ENCODE results near the gene MEGF11. TPM values are rescaled to one million over a fixed set of nuclear protein-coding genes. Genes with fewer than 3 reads are reported as not detected.

Gene MEGF11
- total RNA-seq, 2 experiments from 2014 or later, result 3.3 to 6.8 TPM

GRCh38 chr15:65963358-65963757, 290.2 kb downstream of the MEGF11 start:
- Histone ChIP-seq H2AFZ (ENCODE audit: low read length) (no peak overlapping the region), H3K27ac (ENCODE audit: low read depth, low read length, poor library complexity, severe bottlenecking) (no peak overlapping the region), H3K79me2 (ENCODE audit: insufficient read depth, low read depth, low read length) (no peaks in the 10 kb centered on the region), H3K4me3 (ENCODE audit: low read depth, low read length, poor library complexity, severe bottlenecking) (no peak overlapping the region), H4K20me1 (ENCODE audit: insufficient read depth, low read length) (no peaks in the 10 kb centered on the region), H3K9me2 (ENCODE audit: insufficient read depth, low read length) (no peaks in the 10 kb centered on the region), H3K4me1 (ENCODE audit: insufficient read depth, low read length, poor library complexity, severe bottlenecking) (peaks cover 7% of the 10 kb centered on the region), H3K9me3 (ENCODE audit: low read length) (no peaks in the 10 kb centered on the region), H3K4me2 (ENCODE audit: low read length) (no peak overlapping the region), H3K36me3 (ENCODE audit: insufficient read depth, low read length) (no peaks in the 10 kb centered on the region)
- DNase-seq (ENCODE audit: low spot score), result no peak
- ChIA-PET POLR2A (no interaction called here), CTCF (ENCODE audit: unreplicated experiment) (no interaction called here)
- intact Hi-C loops (cut with micrococcal nuclease; ENCODE audit: unreplicated experiment), result no loop called here
- TF ChIP-seq EZH2phosphoT487 (IDR thresholded peaks at IDR 0.05; ENCODE audit: borderline replicate concordance, low read depth, low read length) (no peak), CTCF (conservative IDR thresholded peaks at IDR 0.05; ENCODE audit: low read length) (no peak)
- BruUV-seq (replicated peaks), result no TSS peak

GRCh38 chr15:65962187-65962586, 291.4 kb downstream of the MEGF11 start:
- Histone ChIP-seq H4K20me1 (ENCODE audit: insufficient read depth, low read length) (no peaks in the 10 kb centered on the region), H3K9me2 (ENCODE audit: insufficient read depth, low read length) (no peaks in the 10 kb centered on the region), H3K27ac (ENCODE audit: low read depth, low read length, poor library complexity, severe bottlenecking) (no peak overlapping the region), H2AFZ (ENCODE audit: low read length) (no peak overlapping the region), H3K36me3 (ENCODE audit: insufficient read depth, low read length) (no peaks in the 10 kb centered on the region), H3K9me3 (ENCODE audit: low read length) (no peaks in the 10 kb centered on the region), H3K79me2 (ENCODE audit: insufficient read depth, low read depth, low read length) (no peaks in the 10 kb centered on the region), H3K4me2 (ENCODE audit: low read length) (no peak overlapping the region), H3K4me3 (ENCODE audit: low read depth, low read length, poor library complexity, severe bottlenecking) (no peak overlapping the region), H3K4me1 (ENCODE audit: insufficient read depth, low read length, poor library complexity, severe bottlenecking) (peaks cover 7% of the 10 kb centered on the region)
- DNase-seq (ENCODE audit: low spot score), result no peak
- POLR2A ChIA-PET, result no interaction called here
- intact Hi-C loops (cut with micrococcal nuclease; ENCODE audit: unreplicated experiment), result no loop called here
- no TSS peak for BruUV-seq (replicated peaks)
- CTCF ChIA-PET (ENCODE audit: unreplicated experiment), result no interaction called here
- no peak for TF ChIP-seq CTCF (conservative IDR thresholded peaks at IDR 0.05; ENCODE audit: low read length)
- no peak for TF ChIP-seq EZH2phosphoT487 (IDR thresholded peaks at IDR 0.05; ENCODE audit: borderline replicate concordance, low read depth, low read length)

GRCh38 chr15:65960586-65960985, 293.0 kb downstream of the MEGF11 start:
- Histone ChIP-seq H3K9me3 (ENCODE audit: low read length) (no peaks in the 10 kb centered on the region), H3K36me3 (ENCODE audit: insufficient read depth, low read length) (no peaks in the 10 kb centered on the region), H3K9me2 (ENCODE audit: insufficient read depth, low read length) (no peaks in the 10 kb centered on the region), H3K4me2 (ENCODE audit: low read length) (no peak overlapping the region), H3K4me3 (ENCODE audit: low read depth, low read length, poor library complexity, severe bottlenecking) (no peak overlapping the region), H3K79me2 (ENCODE audit: insufficient read depth, low read depth, low read length) (no peaks in the 10 kb centered on the region), H3K27ac (ENCODE audit: low read depth, low read length, poor library complexity, severe bottlenecking) (no peak overlapping the region), H3K4me1 (ENCODE audit: insufficient read depth, low read length, poor library complexity, severe bottlenecking) (peaks cover 7% of the 10 kb centered on the region), H2AFZ (ENCODE audit: low read length) (no peak overlapping the region), H4K20me1 (ENCODE audit: insufficient read depth, low read length) (no peaks in the 10 kb centered on the region)
- ChIA-PET POLR2A (interaction anchor here (0.7 kb wide), 1 partner anchor 363 kb away, joined by 3 read pairs; no protein-coding TSS in a partner anchor), CTCF (ENCODE audit: unreplicated experiment) (no interaction called here)
- intact Hi-C loops (cut with micrococcal nuclease; ENCODE audit: unreplicated experiment), result no loop called here
- no TSS peak for BruUV-seq (replicated peaks)
- TF ChIP-seq CTCF (conservative IDR thresholded peaks at IDR 0.05; ENCODE audit: low read length), result no peak
- TF ChIP-seq EZH2phosphoT487 (IDR thresholded peaks at IDR 0.05; ENCODE audit: borderline replicate concordance, low read depth, low read length), result no peak
- peak; percentile 22 for DNase-seq (ENCODE audit: low spot score)
